Neural progenitor cell (in vitro differentiated cells): ENCODE data around the gene MAN2C1.

Experiments
- EZH2 ChIP-seq: fragments of 200-600 bp; sonication (generic); IDR thresholded peaks from 2 replicates; pipeline ENCODE4 v1.6.1; 2017; ENCODE audit warnings: antibody characterized with exemption, mild to moderate bottlenecking, moderate library complexity
- EZH2phosphoT487 ChIP-seq: fragments of 200-600 bp; sonication (generic); IDR thresholded peaks from 2 replicates; pipeline ENCODE4 v1.6.1; 2017; ENCODE audit warnings: antibody characterized with exemption
- TF ChIP-seq, protein P1 (sequence below): fragments of 200-600 bp; sonication (generic); IDR thresholded peaks from 2 replicates; pipeline ENCODE4 v1.5.1; 2017; ENCODE audit warnings: antibody characterized with exemption, mild to moderate bottlenecking

DNA sequence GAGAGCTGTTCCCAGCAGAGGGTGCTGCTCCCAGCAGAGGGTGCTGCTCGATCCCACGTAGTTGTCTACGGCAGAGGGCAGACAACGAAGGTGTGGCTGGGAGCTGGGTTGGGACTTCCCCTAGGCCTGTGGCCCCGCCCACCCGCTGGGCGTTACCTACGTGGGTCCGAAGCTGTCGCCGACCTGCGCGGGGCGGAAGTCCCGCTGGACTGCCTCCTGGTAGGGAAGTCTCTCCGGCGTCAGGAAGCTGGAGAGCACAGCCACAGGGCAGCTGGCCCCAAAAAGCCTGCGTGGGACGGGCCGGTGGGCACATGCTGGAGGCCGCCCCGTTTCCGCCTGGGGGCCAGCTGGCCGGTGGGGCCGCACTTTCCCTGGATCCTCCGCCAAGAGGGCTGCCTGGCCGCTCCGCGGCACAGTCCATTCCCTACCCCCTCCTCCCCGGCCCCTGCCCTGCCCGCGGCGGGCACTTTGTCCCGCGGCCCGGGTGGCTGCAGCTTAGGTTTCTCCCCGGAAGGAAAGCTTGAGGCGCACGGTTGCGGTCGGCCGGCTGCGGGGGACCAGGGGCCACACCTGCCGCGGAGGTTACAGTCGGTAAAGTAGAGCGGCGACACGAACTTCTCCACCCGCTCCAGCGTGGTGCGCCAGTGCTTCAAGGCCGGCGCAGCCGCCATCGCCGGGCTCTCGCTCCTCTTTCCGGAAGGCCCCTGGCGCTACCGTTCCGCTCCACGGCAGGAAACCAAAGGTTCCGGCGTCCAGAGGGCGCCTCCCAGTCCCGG is at the start of gene MAN2C1:
- TF ChIP-seq, protein P1, sequence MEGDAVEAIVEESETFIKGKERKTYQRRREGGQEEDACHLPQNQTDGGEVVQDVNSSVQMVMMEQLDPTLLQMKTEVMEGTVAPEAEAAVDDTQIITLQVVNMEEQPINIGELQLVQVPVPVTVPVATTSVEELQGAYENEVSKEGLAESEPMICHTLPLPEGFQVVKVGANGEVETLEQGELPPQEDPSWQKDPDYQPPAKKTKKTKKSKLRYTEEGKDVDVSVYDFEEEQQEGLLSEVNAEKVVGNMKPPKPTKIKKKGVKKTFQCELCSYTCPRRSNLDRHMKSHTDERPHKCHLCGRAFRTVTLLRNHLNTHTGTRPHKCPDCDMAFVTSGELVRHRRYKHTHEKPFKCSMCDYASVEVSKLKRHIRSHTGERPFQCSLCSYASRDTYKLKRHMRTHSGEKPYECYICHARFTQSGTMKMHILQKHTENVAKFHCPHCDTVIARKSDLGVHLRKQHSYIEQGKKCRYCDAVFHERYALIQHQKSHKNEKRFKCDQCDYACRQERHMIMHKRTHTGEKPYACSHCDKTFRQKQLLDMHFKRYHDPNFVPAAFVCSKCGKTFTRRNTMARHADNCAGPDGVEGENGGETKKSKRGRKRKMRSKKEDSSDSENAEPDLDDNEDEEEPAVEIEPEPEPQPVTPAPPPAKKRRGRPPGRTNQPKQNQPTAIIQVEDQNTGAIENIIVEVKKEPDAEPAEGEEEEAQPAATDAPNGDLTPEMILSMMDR, result peak; percentile 69
- TF ChIP-seq EZH2, result no peak
- no peak for TF ChIP-seq EZH2phosphoT487
